Left lung (tissue), 10 donors: ENCODE data around the gene PDGFC. TPM values are rescaled to one million over a fixed set of nuclear protein-coding genes. Genes with fewer than 3 reads are reported as not detected.

ENCODE experiments used
- ATAC-seq: fragments of 200-7000 bp; cut with Tn5 transposase; one replicate; pipeline ENCODE4 v1.9.1; 2020; ENCODE audit warnings: moderate library complexity
- DNase-seq, 4 donors: peaks; one replicate each; pipeline ENCODE4 v3.0.0-alpha.2; 2013 to 2020
- H3K27ac ChIP-seq, 2 donors: fragments of 200-600 bp; sonication (generic) in 1 of 2; one replicate each; pipeline versions ENCODE4 v1.5.0 to v1.8.0; 2020 to 2021
- H3K27me3 ChIP-seq, 2 donors: fragments of 200-600 bp; sonication (generic) in 1 of 2; one replicate each; pipeline versions ENCODE4 v1.5.0 to v1.8.0; 2020 to 2021
- H3K36me3 ChIP-seq, 2 donors: fragments of 200-600 bp; sonication (generic) in 1 of 2; one replicate each; pipeline versions ENCODE4 v1.5.0 to v1.8.0; 2020 to 2021
- H3K4me1 ChIP-seq, 2 donors: fragments of 200-600 bp; one replicate each; pipeline ENCODE4 v1.8.0; 2021
- H3K4me3 ChIP-seq, 2 donors: fragments of 200-600 bp; sonication (generic) in 1 of 2; one replicate each; pipeline versions ENCODE4 v1.5.0 to v1.8.0; 2020 to 2021; ENCODE audit warnings: mild to moderate bottlenecking in 1 of 2
- H3K9me3 ChIP-seq, 2 donors: fragments of 200-600 bp; sonication (generic) in 1 of 2; one replicate each; pipeline versions ENCODE4 v1.5.0 to v1.8.0; 2020 to 2021
- CTCF ChIP-seq, 2 donors: fragments of 200-600 bp; sonication (generic) in 1 of 2; IDR thresholded peaks; one replicate each; pipeline versions ENCODE4 v1.5.0 to v1.8.0; 2021; ENCODE audit warnings: antibody characterized with exemption in 2 of 2
- intact Hi-C, 2 donors: fragments of 100-400 bp; cut with DNase I; formaldehyde crosslinking; loops; one replicate each; pipeline versions ENCODE4 v1.11.2 to v1.14.2; 2022
- polyA plus RNA-seq, 6 donors: library from polyadenylated mRNA; unstranded; fragments of 120-200 nt; gene quantifications; one replicate each; pipeline ENCODE4 v1.2.1, GENCODE V29; 2013; ENCODE audit not compliant: insufficient read length in 6 of 6
- total RNA-seq, 2 donors: library from RNA; stranded (reverse); fragmentation: NEBNext Ultra II Directional; extraction: Animal tissue kit (Norgen Biotek cat#: 25700); gene quantifications; one replicate each; pipeline ENCODE4 v1.2.1, GENCODE V29; 2021
- donor health status: DM: no; HTN: yes; CAD: no.
- donor health status: DM: no; HTN: no; CAD: no.

Gene PDGFC
- total and polyA plus RNA-seq, 8 donors = 22.4 to 51.6 (median 37.4) TPM

- no peaks in the 10 kb centered on the region for H3K9me3 ChIP-seq
- no peak overlapping the region for H3K4me3 ChIP-seq
- no peaks in the 10 kb centered on the region for H3K36me3 ChIP-seq
- no peaks in the 10 kb centered on the region for H3K27me3 ChIP-seq
- no peaks in the 10 kb centered on the region for H3K4me1 ChIP-seq
- no peak for TF ChIP-seq CTCF (IDR thresholded peaks at IDR 0.05)
- ATAC-seq = peak; percentile 26
- H3K27ac ChIP-seq = no peak overlapping the region
- intact Hi-C loops = no loop called here
- no peak for DNase-seq
Observed at GRCh38 chr4:156889616-156890594, 81.7 kb downstream of the PDGFC start.

GRCh38 chr4:156888762-156889161 lies 82.8 kb downstream of the PDGFC start:
- Histone ChIP-seq H3K36me3 (no peaks in the 10 kb centered on the region), H3K27me3 (no peaks in the 10 kb centered on the region), H3K4me1 (no peaks in the 10 kb centered on the region), H3K27ac (no peak overlapping the region), H3K4me3 (no peak overlapping the region), H3K9me3 (no peaks in the 10 kb centered on the region)
- TF ChIP-seq CTCF (IDR thresholded peaks at IDR 0.05) = no peak
- ATAC-seq (peak; percentile 32), DNase-seq (no peak)
- intact Hi-C loops = no loop called here

GRCh38 chr4:156886481-156886880 lies 85.1 kb downstream of the PDGFC start:
- H3K4me1 ChIP-seq = no peaks in the 10 kb centered on the region
- ATAC-seq (no peak), DNase-seq (no peak)
- H3K4me3 ChIP-seq = no peak overlapping the region
- no peaks in the 10 kb centered on the region for H3K9me3 ChIP-seq
- H3K27ac ChIP-seq = no peak overlapping the region
- no peak for TF ChIP-seq CTCF (IDR thresholded peaks at IDR 0.05)
- no peaks in the 10 kb centered on the region for H3K27me3 ChIP-seq
- intact Hi-C loops = no loop called here
- no peaks in the 10 kb centered on the region for H3K36me3 ChIP-seq

- no peak overlapping the region for H3K4me3 ChIP-seq
- H3K9me3 ChIP-seq = no peaks in the 10 kb centered on the region
- no peak for DNase-seq
- ATAC-seq = no peak
- H3K4me1 ChIP-seq = no peaks in the 10 kb centered on the region
- no peak for TF ChIP-seq CTCF (IDR thresholded peaks at IDR 0.05)
- intact Hi-C loops = no loop called here
- H3K36me3 ChIP-seq = no peaks in the 10 kb centered on the region
- no peaks in the 10 kb centered on the region for H3K27me3 ChIP-seq
- no peak overlapping the region for H3K27ac ChIP-seq
Observed at GRCh38 chr4:156885374-156885773, 86.2 kb downstream of the PDGFC start.

- Histone ChIP-seq H3K27me3 (no peaks in the 10 kb centered on the region), H3K27ac (no peak overlapping the region), H3K36me3 (no peaks in the 10 kb centered on the region), H3K4me1 (no peaks in the 10 kb centered on the region), H3K9me3 (no peaks in the 10 kb centered on the region), H3K4me3 (no peak overlapping the region)
- DNase-seq (no peak), ATAC-seq (no peak)
- TF ChIP-seq CTCF (IDR thresholded peaks at IDR 0.05) = no peak
- intact Hi-C loops = no loop called here
Observed at GRCh38 chr4:156884183-156884582, 87.4 kb downstream of the PDGFC start.
